Stimulated activated memory B cell treated with anti-CD40 and anti-IgM and Interleukin-4, amounts not matched to agents 10 μg/mL and 1 μg/mL and 100 μg/mL, for 72 hours (primary cell): ENCODE measurements around the gene AKAP17A.
"Not testable (repeated sequence)": the region's sequence is repeated elsewhere in the genome, so short reads cannot be mapped to it uniquely, and the experiment has no call there.

Experiments
- ATAC-seq: fragments of 150-1000 bp; cut with Tn5 transposase; 2 replicates; pipeline ENCODE4 v1.10.0; 2021
- H3K27ac Mint-ChIP-seq: one replicate; pipeline ENCODE4 v1.8.0; 2022; ENCODE audit warnings: mild to moderate bottlenecking, mixed read lengths
- H3K27me3 Mint-ChIP-seq: one replicate; pipeline ENCODE4 v1.8.0; 2022; ENCODE audit warnings: mixed read lengths
- H3K36me3 Mint-ChIP-seq: one replicate; pipeline ENCODE4 v1.8.0; 2022; ENCODE audit warnings: mixed read lengths
- H3K4me1 Mint-ChIP-seq: one replicate; pipeline ENCODE4 v1.8.0; 2022; ENCODE audit warnings: mixed read lengths
- H3K4me3 Mint-ChIP-seq: one replicate; pipeline ENCODE4 v1.8.0; 2022; ENCODE audit warnings: mild to moderate bottlenecking, moderate library complexity, mixed read lengths
- H3K9me3 Mint-ChIP-seq: one replicate; pipeline ENCODE4 v1.8.0; 2022; ENCODE audit warnings: mixed read lengths

Gene AKAP17A

GRCh38 chrX:1610736-1611135 is 19.3 kb downstream of the AKAP17A start:
- H3K4me3 Mint-ChIP-seq: no peak overlapping the region
- H3K27ac Mint-ChIP-seq: peak overlapping the region; percentile 64

GRCh38 chrX:1612641-1613286 is 21.4 kb downstream of the AKAP17A start:
- Mint-ChIP-seq H3K4me1 (peaks cover 16% of the 10 kb centered on the region), H3K9me3 (no peaks in the 10 kb centered on the region), H3K27ac (peak overlapping the region; percentile 12), H3K36me3 (no peaks in the 10 kb centered on the region), H3K4me3 (no peak overlapping the region), H3K27me3 (peaks cover 23% of the 10 kb centered on the region)
- no peak for ATAC-seq

More at GRCh38 chrX:1610736-1611135, 19.3 kb downstream of the AKAP17A start:
- Mint-ChIP-seq H3K9me3 (no peaks in the 10 kb centered on the region), H3K36me3 (peaks cover under 1% of the 10 kb centered on the region), H3K27me3 (peaks cover 23% of the 10 kb centered on the region), H3K4me1 (peaks cover 16% of the 10 kb centered on the region)
- ATAC-seq: no peak

- Mint-ChIP-seq H3K36me3 (no peaks in the 10 kb centered on the region), H3K27ac (no peak within 1 kb of the TSS), H3K27me3 (peaks cover 23% of the 10 kb centered on the region), H3K4me1 (peaks cover 8% of the 10 kb centered on the region), H3K4me3 (no peak within 1 kb of the TSS), H3K9me3 (no peaks in the 10 kb centered on the region)
- no peak for ATAC-seq
Measured at GRCh38 chrX:1614927-1615326, 23.5 kb downstream of the AKAP17A start, which contains the start of gene ASMT. ASMT (plus strand) TSS chrX:1615059; CDS start chrX:1615200, 141 bp downstream.

- peaks cover 13% of the 10 kb centered on the region for H3K27me3 Mint-ChIP-seq
Measured at GRCh38 chrX:1618689-1619088, 27.3 kb downstream of the AKAP17A start.

GRCh38 chrX:1623691-1624090 is 32.3 kb downstream of the AKAP17A start:
- no peak for ATAC-seq
- H3K9me3 Mint-ChIP-seq: peaks cover 3% of the 10 kb centered on the region
- H3K4me1 Mint-ChIP-seq: peaks cover 33% of the 10 kb centered on the region
- H3K27ac Mint-ChIP-seq: peak overlapping the region; percentile 86
- peaks cover 4% of the 10 kb centered on the region for H3K36me3 Mint-ChIP-seq
- no peak overlapping the region for H3K4me3 Mint-ChIP-seq
- H3K27me3 Mint-ChIP-seq: no peaks in the 10 kb centered on the region

More at GRCh38 chrX:1618689-1619088, 27.3 kb downstream of the AKAP17A start:
- H3K4me1 Mint-ChIP-seq: peaks cover 19% of the 10 kb centered on the region
- no peak for ATAC-seq
- no peak overlapping the region for H3K4me3 Mint-ChIP-seq
- no peaks in the 10 kb centered on the region for H3K9me3 Mint-ChIP-seq
- H3K27ac Mint-ChIP-seq: no peak overlapping the region
- H3K36me3 Mint-ChIP-seq: no peaks in the 10 kb centered on the region

GRCh38 chrX:1624158-1624860 is 32.9 kb downstream of the AKAP17A start:
- not testable (repeated sequence) for H3K4me3 Mint-ChIP-seq, ATAC-seq, H3K27me3 Mint-ChIP-seq, H3K36me3 Mint-ChIP-seq, H3K9me3 Mint-ChIP-seq
- Mint-ChIP-seq H3K27ac (peak overlapping the region; percentile 86), H3K4me1 (peaks cover 37% of the 10 kb centered on the region)

- ATAC-seq, H3K4me3 Mint-ChIP-seq, H3K36me3 Mint-ChIP-seq, H3K27me3 Mint-ChIP-seq, H3K9me3 Mint-ChIP-seq: not testable (repeated sequence)
- Mint-ChIP-seq H3K27ac (peak overlapping the region; percentile 53), H3K4me1 (peaks cover 37% of the 10 kb centered on the region)
Measured at GRCh38 chrX:1624861-1625215, 33.4 kb downstream of the AKAP17A start.

GRCh38 chrX:1629244-1629643 is 37.8 kb downstream of the AKAP17A start:
- no peak for ATAC-seq
- Mint-ChIP-seq H3K27me3 (no peaks in the 10 kb centered on the region), H3K4me3 (no peak overlapping the region), H3K27ac (peak overlapping the region; percentile 5), H3K4me1 (peaks cover 13% of the 10 kb centered on the region), H3K9me3 (peaks cover 4% of the 10 kb centered on the region), H3K36me3 (peaks cover 7% of the 10 kb centered on the region)

GRCh38 chrX:1646009-1646408 is 54.6 kb downstream of the AKAP17A start:
- H3K36me3 Mint-ChIP-seq: peaks cover 15% of the 10 kb centered on the region
- H3K9me3 Mint-ChIP-seq: peaks cover 11% of the 10 kb centered on the region
- peaks cover 30% of the 10 kb centered on the region for H3K27me3 Mint-ChIP-seq
- no peak for ATAC-seq
- H3K4me1 Mint-ChIP-seq: peaks cover 6% of the 10 kb centered on the region
- H3K27ac Mint-ChIP-seq: no peak overlapping the region
- no peak overlapping the region for H3K4me3 Mint-ChIP-seq

GRCh38 chrX:1649621-1650020 is 58.2 kb downstream of the AKAP17A start:
- no peak for ATAC-seq
- no peak overlapping the region for H3K4me3 Mint-ChIP-seq
- H3K9me3 Mint-ChIP-seq: peaks cover 11% of the 10 kb centered on the region
- peaks cover 15% of the 10 kb centered on the region for H3K36me3 Mint-ChIP-seq
- peaks cover 30% of the 10 kb centered on the region for H3K27me3 Mint-ChIP-seq
- H3K4me1 Mint-ChIP-seq: peaks cover 13% of the 10 kb centered on the region
- no peak overlapping the region for H3K27ac Mint-ChIP-seq
